ENCODE results near the gene RBPJL. TPM values are rescaled to one million over a fixed set of nuclear protein-coding genes. Genes with fewer than 3 reads are reported as not detected.

The RBPJL gene
- total RNA-seq, 1 experiment from 2014 or later, result not detected

DNA sequence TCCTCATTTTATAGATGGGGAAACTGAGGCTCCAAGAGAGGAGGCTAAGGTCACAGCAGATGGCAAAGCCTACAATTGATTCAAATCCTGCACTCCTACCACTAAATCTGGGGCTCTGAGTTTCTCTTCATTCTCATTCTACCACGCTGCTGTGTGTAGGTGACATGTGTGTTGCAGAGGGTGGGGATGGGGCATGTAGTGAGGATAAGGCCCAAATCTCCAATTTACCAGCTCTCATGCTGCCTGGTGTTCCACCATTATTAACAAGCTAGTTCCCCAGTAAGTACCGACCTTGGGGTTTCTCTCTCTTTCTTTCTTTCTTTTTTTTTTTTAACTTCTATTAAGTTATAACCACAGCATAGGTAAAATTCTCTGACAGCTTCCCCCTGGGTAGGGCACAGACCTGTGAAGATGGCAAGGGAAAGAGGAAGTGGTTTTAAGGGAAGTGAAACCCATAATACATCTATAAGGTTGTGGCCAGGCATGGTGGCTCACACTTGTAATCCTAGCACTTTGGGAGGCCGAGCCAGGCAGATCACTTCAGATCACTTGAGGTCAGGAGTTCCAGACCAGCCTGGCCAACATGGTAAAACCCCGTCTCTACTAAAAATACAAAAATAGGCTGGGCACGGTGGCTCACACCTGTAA lies 14.4 kb downstream of the RBPJL start:
- H3K4me3 ChIP-seq (replicated peaks in 1 of 2; ENCODE audit: low read depth in 1 of 2, low read length in 2 of 2), result no peak overlapping the region
- no peaks in the 10 kb centered on the region for H3K9me3 ChIP-seq (ENCODE audit: control insufficient read depth in 1 of 2, insufficient read depth in 1 of 2, low read depth in 1 of 2, low read length in 2 of 2)
- no TSS peak for BruUV-seq (replicated peaks)
- RAD21 ChIA-PET (ENCODE audit: low non-redundant PET in 1 of 2, low total read pairs in 2 of 2, uncharacterized antibody in 2 of 2, unreplicated experiment in 2 of 2), result interaction anchor here (0.7 to 2.6 kb wide), 4 partner anchors 53 to 450 kb away, joined by 3 to 9 read pairs (median 6); no protein-coding TSS in a partner anchor
- H3K36me3 ChIP-seq (ENCODE audit: control insufficient read depth in 1 of 2, insufficient read depth in 2 of 2, low read length in 2 of 2), result no peaks in the 10 kb centered on the region
- no peak overlapping the region for H2AFZ ChIP-seq (ENCODE audit: low read depth, low read length, poor library complexity, severe bottlenecking)
- H3K4me2 ChIP-seq (ENCODE audit: low read length), result no peak overlapping the region
- H3K9ac ChIP-seq (ENCODE audit: low read length), result no peak overlapping the region
- POLR2A ChIA-PET, result interaction anchor here (1.1 kb wide), 1 partner anchor 28 kb away, joined by 5 read pairs; the partner anchor contains the start of gene SDC4
- H3K4me1 ChIP-seq (ENCODE audit: control insufficient read depth in 1 of 2, insufficient read depth in 2 of 2, low read length in 2 of 2), result no peaks in the 10 kb centered on the region
- H3K9me2 ChIP-seq (ENCODE audit: insufficient read depth), result no peaks in the 10 kb centered on the region
- H3K27me3 ChIP-seq (ENCODE audit: insufficient read depth, low read length), result no peaks in the 10 kb centered on the region
- ATAC-seq, result no peak
- no peak for DNase-seq (ENCODE audit: low read depth, low spot score)
- intact Hi-C loops (cut with micrococcal nuclease), result no loop called here
- H3K27ac ChIP-seq (ENCODE audit: low read depth, low read length), result no peak overlapping the region
- no peaks in the 10 kb centered on the region for H4K20me1 ChIP-seq (ENCODE audit: insufficient read depth)
- TF ChIP-seq POLR2AphosphoS5 (IDR thresholded peaks at IDR 0.05; ENCODE audit: low read depth, low read length), result no peak
- TF ChIP-seq, protein P1, sequence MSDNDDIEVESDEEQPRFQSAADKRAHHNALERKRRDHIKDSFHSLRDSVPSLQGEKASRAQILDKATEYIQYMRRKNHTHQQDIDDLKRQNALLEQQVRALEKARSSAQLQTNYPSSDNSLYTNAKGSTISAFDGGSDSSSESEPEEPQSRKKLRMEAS (IDR thresholded peaks at IDR 0.05), result no peak
- TF ChIP-seq POLR2A (IDR thresholded peaks at IDR 0.05; ENCODE audit: borderline replicate concordance, extremely low read depth, insufficient read depth, insufficient read length), result no peak
- TF ChIP-seq SIN3A (IDR thresholded peaks at IDR 0.05; ENCODE audit: low read depth), result no peak
- no peak for TF ChIP-seq FOSL1 (IDR thresholded peaks at IDR 0.05; ENCODE audit: low read depth)
- TF ChIP-seq, protein P2, sequence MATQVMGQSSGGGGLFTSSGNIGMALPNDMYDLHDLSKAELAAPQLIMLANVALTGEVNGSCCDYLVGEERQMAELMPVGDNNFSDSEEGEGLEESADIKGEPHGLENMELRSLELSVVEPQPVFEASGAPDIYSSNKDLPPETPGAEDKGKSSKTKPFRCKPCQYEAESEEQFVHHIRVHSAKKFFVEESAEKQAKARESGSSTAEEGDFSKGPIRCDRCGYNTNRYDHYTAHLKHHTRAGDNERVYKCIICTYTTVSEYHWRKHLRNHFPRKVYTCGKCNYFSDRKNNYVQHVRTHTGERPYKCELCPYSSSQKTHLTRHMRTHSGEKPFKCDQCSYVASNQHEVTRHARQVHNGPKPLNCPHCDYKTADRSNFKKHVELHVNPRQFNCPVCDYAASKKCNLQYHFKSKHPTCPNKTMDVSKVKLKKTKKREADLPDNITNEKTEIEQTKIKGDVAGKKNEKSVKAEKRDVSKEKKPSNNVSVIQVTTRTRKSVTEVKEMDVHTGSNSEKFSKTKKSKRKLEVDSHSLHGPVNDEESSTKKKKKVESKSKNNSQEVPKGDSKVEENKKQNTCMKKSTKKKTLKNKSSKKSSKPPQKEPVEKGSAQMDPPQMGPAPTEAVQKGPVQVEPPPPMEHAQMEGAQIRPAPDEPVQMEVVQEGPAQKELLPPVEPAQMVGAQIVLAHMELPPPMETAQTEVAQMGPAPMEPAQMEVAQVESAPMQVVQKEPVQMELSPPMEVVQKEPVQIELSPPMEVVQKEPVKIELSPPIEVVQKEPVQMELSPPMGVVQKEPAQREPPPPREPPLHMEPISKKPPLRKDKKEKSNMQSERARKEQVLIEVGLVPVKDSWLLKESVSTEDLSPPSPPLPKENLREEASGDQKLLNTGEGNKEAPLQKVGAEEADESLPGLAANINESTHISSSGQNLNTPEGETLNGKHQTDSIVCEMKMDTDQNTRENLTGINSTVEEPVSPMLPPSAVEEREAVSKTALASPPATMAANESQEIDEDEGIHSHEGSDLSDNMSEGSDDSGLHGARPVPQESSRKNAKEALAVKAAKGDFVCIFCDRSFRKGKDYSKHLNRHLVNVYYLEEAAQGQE (IDR thresholded peaks at IDR 0.05; ENCODE audit: low read depth), result no peak
- no peak for TF ChIP-seq EZH2phosphoT487 (IDR thresholded peaks at IDR 0.05; ENCODE audit: borderline replicate concordance)
- no peak for TF ChIP-seq ZNF274 (IDR thresholded peaks at IDR 0.05; ENCODE audit: low read depth, low read length)
- no peak for TF ChIP-seq JUND (IDR thresholded peaks at IDR 0.05)
- TF ChIP-seq CBX3 (IDR thresholded peaks at IDR 0.05; ENCODE audit: low read depth), result no peak
- TF ChIP-seq ZFX (IDR thresholded peaks at IDR 0.05), result no peak
- CTCF ChIA-PET, result interaction anchor here (1.3 to 6.9 kb wide), 5 partner anchors 9 to 450 kb away, joined by 3 to 100 read pairs (median 5); no protein-coding TSS in a partner anchor
- H3K79me2 ChIP-seq (ENCODE audit: insufficient read depth, low read length), result no peaks in the 10 kb centered on the region
